HepG2 (cell line): ENCODE data around the gene PA2G4. TPM values are rescaled to one million over a fixed set of nuclear protein-coding genes. Genes with fewer than 3 reads are reported as not detected.

Experiments used
- CSRNP1 ChIP-seq: sonication (generic); formaldehyde crosslinking; IDR thresholded peaks from 2 replicates; pipeline ENCODE4 v1.8.1; 2023; ENCODE audit warnings: mild to moderate bottlenecking, missing genetic modification reagents
- DDIT3 ChIP-seq: sonication (generic); formaldehyde crosslinking; IDR thresholded peaks from 2 replicates; pipeline ENCODE4 v1.4.0; 2020; ENCODE audit warnings: mild to moderate bottlenecking, missing genetic modification reagents
- DRAP1 ChIP-seq: IDR thresholded peaks from 2 replicates; pipeline ENCODE4 v1.6.1; 2016; ENCODE audit warnings: missing genetic modification reagents, missing compliant biosample characterization
- ELK4 ChIP-seq: sonication (generic); formaldehyde crosslinking; IDR thresholded peaks from 2 replicates; pipeline ENCODE4 v1.9.0; 2021; ENCODE audit warnings: missing genetic modification reagents, borderline replicate concordance
- KLF13 ChIP-seq: sonication (generic); formaldehyde crosslinking; IDR thresholded peaks from 2 replicates; pipeline ENCODE4 v1.4.0; 2020; ENCODE audit warnings: mild to moderate bottlenecking, missing genetic modification reagents
- MIER3 ChIP-seq: IDR thresholded peaks from 2 replicates; pipeline ENCODE4 v1.6.1; 2016; ENCODE audit warnings: missing compliant biosample characterization, borderline replicate concordance
- RBM39 ChIP-seq: fragments of 200-400 bp; formaldehyde crosslinking; IDR thresholded peaks from one replicate; pipeline ENCODE4 v1.6.1; 2018; ENCODE audit warnings: antibody characterized with exemption, mild to moderate bottlenecking, low read depth, low read length; ENCODE audit not compliant: poor library complexity, severe bottlenecking
- SCMH1 ChIP-seq: sonication (generic); formaldehyde crosslinking; IDR thresholded peaks from 2 replicates; pipeline ENCODE4 v1.9.0; 2021; ENCODE audit warnings: missing genetic modification reagents, mild to moderate bottlenecking, borderline replicate concordance
- SMAD9 ChIP-seq: sonication (generic); formaldehyde crosslinking; IDR thresholded peaks from 2 replicates; pipeline ENCODE4 v1.5.1; 2020; ENCODE audit warnings: mild to moderate bottlenecking, missing genetic modification reagents
- TERF1 ChIP-seq: sonication (generic); formaldehyde crosslinking; IDR thresholded peaks from 2 replicates; pipeline ENCODE4 v1.8.0; 2022; ENCODE audit warnings: mild to moderate bottlenecking, missing genetic modification reagents, moderate library complexity
- ZFAT ChIP-seq: sonication (generic); formaldehyde crosslinking; conservative IDR thresholded peaks from 2 replicates; pipeline ENCODE4 v1.8.1; 2023; ENCODE audit warnings: missing genetic modification reagents, inconsistent platforms
- ZFP91 ChIP-seq: sonication (generic); formaldehyde crosslinking; IDR thresholded peaks from 2 replicates; pipeline ENCODE4 v1.9.0; 2022; ENCODE audit warnings: missing genetic modification reagents, mild to moderate bottlenecking, borderline replicate concordance
- ZNF44 ChIP-seq: sonication (generic); formaldehyde crosslinking; IDR thresholded peaks from 2 replicates; pipeline ENCODE4 v1.5.1; 2020; ENCODE audit warnings: mild to moderate bottlenecking, missing genetic modification reagents
- ZNF567 ChIP-seq: sonication (generic); formaldehyde crosslinking; IDR thresholded peaks from 2 replicates; pipeline ENCODE4 v1.8.1; 2023; ENCODE audit warnings: mild to moderate bottlenecking, missing genetic modification reagents, borderline replicate concordance
- ZNF605 ChIP-seq: sonication (generic); formaldehyde crosslinking; IDR thresholded peaks from 2 replicates; pipeline ENCODE4 v1.8.0; 2022; ENCODE audit warnings: mild to moderate bottlenecking, missing genetic modification reagents
- ZNF670 ChIP-seq: sonication (generic); formaldehyde crosslinking; IDR thresholded peaks from 2 replicates; pipeline ENCODE4 v1.8.0; 2022; ENCODE audit warnings: mild to moderate bottlenecking, missing genetic modification reagents, borderline replicate concordance
- ZNF772 ChIP-seq: sonication (generic); formaldehyde crosslinking; IDR thresholded peaks from 2 replicates; pipeline ENCODE4 v1.5.0; 2020; ENCODE audit warnings: mild to moderate bottlenecking, missing genetic modification reagents
- ZNF790 ChIP-seq: sonication (generic); formaldehyde crosslinking; IDR thresholded peaks from 2 replicates; pipeline ENCODE4 v1.8.0; 2022; ENCODE audit warnings: missing genetic modification reagents, mild to moderate bottlenecking, borderline replicate concordance
- ZSCAN30 ChIP-seq: sonication (generic); formaldehyde crosslinking; IDR thresholded peaks from 2 replicates; pipeline ENCODE4 v1.5.0; 2020; ENCODE audit warnings: mild to moderate bottlenecking, missing genetic modification reagents
- polyA plus RNA-seq, 8 experiments: library from polyadenylated mRNA; depleted of rRNA in 3 of 8; stranded (reverse) in 7 of 8; unstranded in 1 of 8; fragments of >200 nt; fragmentation: Illumina TruSeq in 4 of 8; extraction: Trizol in 4 of 8; gene quantifications; 2 replicates each; pipeline versions ENCODE4 v1.2.1 to v1.2.3, GENCODE V29; 2011 to 2016; ENCODE audit warnings: low read depth in 4 of 8, missing spikeins in 1 of 8, mixed read lengths in 1 of 8; ENCODE audit not compliant: insufficient read depth in 1 of 8
- total RNA-seq, 5 experiments: library from RNA; depleted of rRNA; stranded (reverse); fragments of >200 nt; fragmentation: Illumina TruSeq; extraction: Trizol; gene quantifications; 2 replicates each; pipeline ENCODE4 v1.2.3, GENCODE V29; 2016; ENCODE audit warnings: low read depth in 1 of 5

PA2G4 gene
- total and polyA plus RNA-seq, 2 of the 13 experiments (the other 11 are each of a cell fraction or from before 2014, with no cell fraction given): 147 to 240 TPM

GRCh38 chr12:56079723-56080555 lies 24.4 kb upstream of the PA2G4 start, which contains the start of gene ERBB3 (continued):
- TF ChIP-seq DDIT3 (CRISPR knock-in tag) (no peak), ZFAT (CRISPR knock-in tag) (no peak), ELK4 (CRISPR knock-in tag) (0 out of 2 replicates have a peak, but pooled peaks have one; percentile 8), TERF1 (CRISPR knock-in tag) (no peak), DRAP1 (CRISPR knock-in tag) (peak; percentile 70), SCMH1 (no peak), SMAD9 (CRISPR knock-in tag) (no peak), ZNF567 (CRISPR knock-in tag) (no peak), ZNF44 (0 out of 2 replicates have a peak, but pooled peaks have one; percentile 7), ZNF670 (CRISPR knock-in tag) (peak; percentile 40; the same call in 1 of the 2 replicates), ZFP91 (CRISPR knock-in tag) (peak; percentile 30), CSRNP1 (peak; percentile 80), ZNF790 (no peak; the same call in 1 of the 2 replicates), RBM39 (peak; percentile 20), ZNF772 (CRISPR knock-in tag) (peak; percentile 83; the same call in 1 of the 2 replicates), ZSCAN30 (CRISPR knock-in tag) (0 out of 2 replicates have a peak, but pooled peaks have one; percentile 48), KLF13 (CRISPR knock-in tag) (no peak), ZNF605 (CRISPR knock-in tag) (peak; percentile 87), MIER3 (CRISPR knock-in tag) (peak; percentile 18; the same call in 1 of the 2 replicates)
